HCT116 (cell line): Measurements from ENCODE around the gene SLC25A20. TPM values are rescaled to one million over a fixed set of nuclear protein-coding genes. Genes with fewer than 3 reads are reported as not detected.
"Not testable (repeated sequence)": the region's sequence is repeated elsewhere in the genome, so short reads cannot be mapped to it uniquely, and the experiment has no call there.

ENCODE experiments used
- ATAC-seq: fragments of 200-7000 bp; cut with Tn5 transposase; 2 replicates; pipeline ENCODE4 v1.9.1; 2020; ENCODE audit warnings: mild to moderate bottlenecking, moderate library complexity
- BruUV-seq: library from RNA; stranded (reverse); fragments of 400-500 nt; replicated peaks from 2 replicates; lab custom pipeline; 2021; lab: Mats Ljungman, UMichigan
- CTCF ChIA-PET: fragments of 300-600 bp; sonication (Branson Sonifier 250); formaldehyde crosslinking; loops from one replicate; lab custom pipeline; 2021; ENCODE audit warnings: antibody characterized with exemption; lab: Charles Lee
- POLR2A ChIA-PET: fragments of 300-600, 350-600 bp; sonication (Branson Sonifier 250); formaldehyde crosslinking; loops from one replicate; lab custom pipeline; 2021; ENCODE audit warnings: antibody characterized with exemption; lab: Charles Lee
- RAD21 ChIA-PET, 2 experiments: fragments of 300-600 bp; sonication (Branson Sonifier 250); formaldehyde crosslinking; loops; one replicate each; lab custom pipeline; 2023; ENCODE audit warnings: low total read pairs in 2 of 2; ENCODE audit not compliant: uncharacterized antibody in 2 of 2, unreplicated experiment in 2 of 2, low non-redundant PET in 1 of 2; lab: Charles Lee
- DNase-seq: peaks from one replicate; pipeline ENCODE4 v3.0.0-alpha.2; 2010; ENCODE audit warnings: low read depth, low spot score
- H2AFZ ChIP-seq: fragments of 200-600 bp; shearing (Covaris generic), sonication (generic); 2 replicates; pipeline ENCODE4 v1.6.1; 2017; ENCODE audit warnings: low read depth, mixed run types, mixed read lengths, antibody characterized with exemption, low read length; ENCODE audit not compliant: poor library complexity, severe bottlenecking
- H3K27ac ChIP-seq: 2 replicates; pipeline ENCODE4 v1.5.1; 2012; ENCODE audit warnings: low read depth, low read length
- H3K27me3 ChIP-seq: fragments of 200-600 bp; sonication (generic); 2 replicates; pipeline ENCODE4 v1.6.1; 2016; ENCODE audit warnings: mixed run types, low read length, mixed read lengths; ENCODE audit not compliant: insufficient read depth
- H3K36me3 ChIP-seq, 2 experiments: fragments of 200-500 bp in 1 of 2; fragments of 200-600 bp in 1 of 2; sonication (Bioruptor generic) in 1 of 2; sonication (generic) in 1 of 2; 2 replicates each; pipeline versions ENCODE4 v1.5.1 to v1.6.1; 2014 to 2016; ENCODE audit warnings: low read length in 2 of 2, inconsistent platforms in 1 of 2, mixed read lengths in 1 of 2, mixed run types in 1 of 2; ENCODE audit not compliant: insufficient read depth in 2 of 2, control insufficient read depth in 1 of 2
- H3K4me1 ChIP-seq, 2 experiments: fragments of 200-600 bp in 1 of 2; sonication (generic) in 1 of 2; 2 replicates each; pipeline versions ENCODE4 v1.5.1 to v1.6.1; 2012 to 2017; ENCODE audit warnings: low read length in 2 of 2, inconsistent platforms in 1 of 2, mild to moderate bottlenecking in 1 of 2, mixed read lengths in 1 of 2, mixed run types in 1 of 2, moderate library complexity in 1 of 2; ENCODE audit not compliant: insufficient read depth in 2 of 2, control insufficient read depth in 1 of 2
- H3K4me2 ChIP-seq: fragments of 200-600 bp; sonication (generic); 2 replicates; pipeline ENCODE4 v1.6.1; 2017; ENCODE audit warnings: mixed run types, low read length, mixed read lengths
- H3K4me3 ChIP-seq, 2 experiments: fragments of 200-600 bp in 1 of 2; sonication (generic) in 1 of 2; replicated peaks in 1 of 2; 2 replicates each; pipeline ENCODE4 v1.5.1; 2011 to 2016; ENCODE audit warnings: low read length in 2 of 2, control low read depth in 1 of 2, low read depth in 1 of 2, mild to moderate bottlenecking in 1 of 2, mixed read lengths in 1 of 2, mixed run types in 1 of 2
- H3K79me2 ChIP-seq: fragments of 200-600 bp; sonication (generic); 2 replicates; pipeline ENCODE4 v1.6.1; 2017; ENCODE audit warnings: mild to moderate bottlenecking, mixed run types, low read length, moderate library complexity, mixed read lengths; ENCODE audit not compliant: insufficient read depth
- H3K9ac ChIP-seq: fragments of 200-600 bp; sonication (generic); 2 replicates; pipeline ENCODE4 v1.6.1; 2016; ENCODE audit warnings: low read length, mixed read lengths
- H3K9me2 ChIP-seq: fragments of 200-600 bp; sonication (generic), shearing (Covaris generic); 2 replicates; pipeline ENCODE4 v1.6.1; 2017; ENCODE audit warnings: mixed run types, mild to moderate bottlenecking, moderate library complexity; ENCODE audit not compliant: insufficient read depth
- H3K9me3 ChIP-seq, 2 experiments: fragments of 200-500 bp in 1 of 2; fragments of 200-600 bp in 1 of 2; sonication (Bioruptor generic) in 1 of 2; sonication (generic) in 1 of 2; 2 replicates each; pipeline ENCODE4 v1.6.1; 2014 to 2017; ENCODE audit warnings: low read length in 2 of 2, mixed read lengths in 2 of 2, inconsistent platforms in 1 of 2, low read depth in 1 of 2, mild to moderate bottlenecking in 1 of 2, mixed run types in 1 of 2, moderate library complexity in 1 of 2; ENCODE audit not compliant: control insufficient read depth in 1 of 2, insufficient read depth in 1 of 2
- H4K20me1 ChIP-seq: fragments of 200-600 bp; sonication (generic), shearing (Covaris generic); 2 replicates; pipeline ENCODE4 v1.6.1; 2017; ENCODE audit warnings: mixed run types, mild to moderate bottlenecking, moderate library complexity; ENCODE audit not compliant: insufficient read depth
- ATF3 ChIP-seq: IDR thresholded peaks from 2 replicates; pipeline ENCODE4 v1.6.1; 2012
- CBX3 ChIP-seq: IDR thresholded peaks from 2 replicates; pipeline ENCODE4 v1.6.1; 2012; ENCODE audit warnings: low read depth
- CEBPB ChIP-seq: IDR thresholded peaks from 2 replicates; pipeline ENCODE4 v1.6.1; 2012; ENCODE audit warnings: low read depth
- EGR1 ChIP-seq: IDR thresholded peaks from 2 replicates; pipeline ENCODE4 v1.6.1; 2012; ENCODE audit warnings: low read depth
- ELF1 ChIP-seq: IDR thresholded peaks from 2 replicates; pipeline ENCODE4 v1.6.1; 2012; ENCODE audit warnings: low read depth, borderline replicate concordance
- FOSL1 ChIP-seq: IDR thresholded peaks from 2 replicates; pipeline ENCODE4 v1.6.1; 2012; ENCODE audit warnings: low read depth
- JUND ChIP-seq: IDR thresholded peaks from 2 replicates; pipeline ENCODE4 v1.6.1; 2012
- MAX ChIP-seq: IDR thresholded peaks from 2 replicates; pipeline ENCODE4 v1.6.1; 2012
- POLR2A ChIP-seq: IDR thresholded peaks from 2 replicates; pipeline ENCODE4 v1.7.0; 2011; ENCODE audit warnings: borderline replicate concordance; ENCODE audit not compliant: insufficient read depth, insufficient read length; ENCODE audit errors: extremely low read depth
- POLR2AphosphoS5 ChIP-seq: IDR thresholded peaks from 2 replicates; pipeline ENCODE4 v1.6.1; 2011; ENCODE audit warnings: mild to moderate bottlenecking, low read depth, low read length, moderate library complexity
- RAD21 ChIP-seq: IDR thresholded peaks from 2 replicates; pipeline ENCODE4 v1.6.1; 2012; ENCODE audit warnings: low read depth, mild to moderate bottlenecking
- SIN3A ChIP-seq: IDR thresholded peaks from 2 replicates; pipeline ENCODE4 v1.6.1; 2012; ENCODE audit warnings: low read depth
- SP1 ChIP-seq: IDR thresholded peaks from 2 replicates; pipeline ENCODE4 v1.6.1; 2012; ENCODE audit warnings: low read depth
- SRF ChIP-seq: IDR thresholded peaks from 2 replicates; pipeline ENCODE4 v1.6.1; 2012; ENCODE audit warnings: low read depth
- TCF7L2 ChIP-seq: IDR thresholded peaks from 2 replicates; pipeline ENCODE4 v1.7.0; 2011; ENCODE audit warnings: borderline replicate concordance, inconsistent platforms; ENCODE audit not compliant: insufficient read depth, insufficient read length; ENCODE audit errors: extremely low read depth
- YY1 ChIP-seq: IDR thresholded peaks from 2 replicates; pipeline ENCODE4 v1.6.1; 2011; ENCODE audit warnings: low read length, low read depth, moderate library complexity, mild to moderate bottlenecking; ENCODE audit not compliant: insufficient replicate concordance; ENCODE audit errors: extremely low read depth
- ZBTB33 ChIP-seq: IDR thresholded peaks from 2 replicates; pipeline ENCODE4 v1.6.1; 2011; ENCODE audit warnings: mild to moderate bottlenecking, low read length, moderate library complexity; ENCODE audit not compliant: insufficient replicate concordance; ENCODE audit errors: extremely low read depth
- ZFX ChIP-seq: fragments of 450-650 bp; IDR thresholded peaks from 2 replicates; pipeline ENCODE4 v1.6.1; 2017
- intact Hi-C: fragments of 100-400 bp; cut with micrococcal nuclease; formaldehyde crosslinking; loops from 2 replicates; pipeline ENCODE4 v1.10.0; 2022
- total RNA-seq: library from RNA; stranded (reverse); gene quantifications from one replicate; pipeline ENCODE4 v1.2.1, GENCODE V29; 2021; ENCODE audit not compliant: unreplicated experiment

The SLC25A20 gene
- total RNA-seq, 1 experiment from 2014 or later: 8.7 TPM

GRCh38 chr3:48915296-48915695 lies 16.6 kb upstream of the SLC25A20 start:
- ChIA-PET CTCF (no interaction called here), RAD21 (no interaction called here), POLR2A (no interaction called here)
- Histone ChIP-seq H3K27ac (no peak overlapping the region), H2AFZ (no peak overlapping the region), H3K9me3 (no peaks in the 10 kb centered on the region), H3K4me2 (no peak overlapping the region), H3K4me1 (peaks cover 5 to 9% of the 10 kb centered on the region in 2 experiments; a peak in 3 of 4 replicates), H3K36me3 (no peaks in the 10 kb centered on the region), H3K79me2 (peaks cover 15% of the 10 kb centered on the region), H3K4me3 (no peak overlapping the region), H3K9me2 (no peaks in the 10 kb centered on the region), H3K9ac (no peak overlapping the region), H3K27me3 (no peaks in the 10 kb centered on the region), H4K20me1 (no peaks in the 10 kb centered on the region)
- ATAC-seq (no peak), DNase-seq (no peak)
- no TSS peak for BruUV-seq
- intact Hi-C loops: no loop called here
- TF ChIP-seq CEBPB (no peak), YY1 (no peak), TCF7L2 (no peak), SIN3A (no peak), CBX3 (no peak), ZBTB33 (no peak), SRF (no peak), JUND (no peak), SP1 (no peak), MAX (no peak), EGR1 (no peak), ATF3 (no peak), FOSL1 (no peak), ELF1 (no peak), POLR2AphosphoS5 (no peak), POLR2A (no peak), RAD21 (no peak), ZFX (no peak)
- TF ChIP-seq, all 23 proteins: peak for 0

GRCh38 chr3:48907026-48907425 lies 8.3 kb upstream of the SLC25A20 start:
- BruUV-seq, POLR2A ChIA-PET, intact Hi-C loops: not testable (repeated sequence)

More at GRCh38 chr3:48907026-48907425, 8.3 kb upstream of the SLC25A20 start:
- H3K4me1 ChIP-seq, H3K27ac ChIP-seq, H3K9ac ChIP-seq, CTCF ChIA-PET, H3K4me2 ChIP-seq, ATAC-seq, RAD21 ChIA-PET, H3K36me3 ChIP-seq, H3K4me3 ChIP-seq, H2AFZ ChIP-seq, DNase-seq, H3K27me3 ChIP-seq, H3K9me2 ChIP-seq, H3K9me3 ChIP-seq, H3K79me2 ChIP-seq, H4K20me1 ChIP-seq: not testable (repeated sequence)
